Measurements from ENCODE around the gene RAB11FIP4.
"Not testable (repeated sequence)": the region's sequence is repeated elsewhere in the genome, so short reads cannot be mapped to it uniquely, and the experiment has no call there.

The RAB11FIP4 gene

DNA sequence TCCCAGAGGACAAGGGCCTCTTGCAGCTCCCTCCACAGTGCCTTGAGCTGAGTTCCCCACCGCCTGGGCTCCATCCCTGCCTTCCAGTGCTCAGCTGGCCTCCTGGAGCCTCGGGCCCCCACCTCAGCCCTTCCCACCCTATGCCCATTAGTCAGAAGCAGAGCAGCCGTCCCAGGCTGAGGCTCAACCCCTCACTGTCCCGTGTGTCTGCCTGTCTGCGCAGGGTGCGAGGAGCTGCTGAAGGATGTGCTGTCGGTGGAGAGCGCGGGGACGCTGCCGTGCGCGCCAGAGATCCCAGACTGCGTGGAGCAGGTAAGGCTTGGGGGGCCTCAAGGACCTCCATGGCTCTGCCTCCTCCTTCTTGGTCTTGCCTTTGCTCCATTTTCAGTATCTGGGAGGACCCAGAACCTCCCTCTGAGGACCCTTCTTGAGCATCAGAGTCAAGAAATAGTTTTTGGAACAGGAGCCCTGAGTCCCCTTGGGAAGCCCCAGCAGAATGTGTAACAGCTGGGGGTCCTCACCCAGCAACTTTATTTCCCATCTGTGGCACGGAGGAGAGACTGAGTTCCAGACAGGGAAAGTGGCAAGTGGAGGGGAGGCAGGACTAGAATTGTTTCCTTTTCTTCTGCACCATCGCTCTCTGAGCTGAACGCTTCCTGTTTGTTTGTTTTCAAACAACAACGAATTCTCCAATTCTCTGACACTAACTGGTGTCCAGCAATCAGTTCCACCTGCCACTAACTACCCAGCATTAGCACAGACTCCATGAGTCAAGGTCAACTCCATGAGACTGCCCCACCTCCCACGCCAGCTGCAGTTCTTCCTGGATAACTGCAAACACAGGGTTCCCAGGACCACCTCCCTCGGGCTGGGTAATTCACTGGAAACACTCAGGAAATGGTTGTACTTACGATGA lies 42.6 kb downstream of the RAB11FIP4 start:
- no peak for DNase-seq

DNA sequence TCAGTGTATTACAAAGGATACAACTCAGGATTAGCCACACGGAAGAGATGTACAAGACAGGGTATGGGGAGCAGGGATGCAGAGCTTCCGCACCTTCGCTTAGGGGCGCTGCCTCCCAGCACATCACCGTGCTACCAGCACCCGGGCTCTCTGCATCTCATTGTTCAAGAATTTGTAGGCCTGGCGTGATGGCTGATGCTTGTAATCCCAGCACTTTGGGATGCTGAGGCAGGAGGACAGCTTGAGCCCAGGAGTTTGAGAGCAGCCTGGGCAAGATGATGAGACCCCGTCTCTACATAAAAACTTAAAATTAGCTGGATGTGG lies 43.2 kb downstream of the RAB11FIP4 start:
- no peak for DNase-seq

DNA sequence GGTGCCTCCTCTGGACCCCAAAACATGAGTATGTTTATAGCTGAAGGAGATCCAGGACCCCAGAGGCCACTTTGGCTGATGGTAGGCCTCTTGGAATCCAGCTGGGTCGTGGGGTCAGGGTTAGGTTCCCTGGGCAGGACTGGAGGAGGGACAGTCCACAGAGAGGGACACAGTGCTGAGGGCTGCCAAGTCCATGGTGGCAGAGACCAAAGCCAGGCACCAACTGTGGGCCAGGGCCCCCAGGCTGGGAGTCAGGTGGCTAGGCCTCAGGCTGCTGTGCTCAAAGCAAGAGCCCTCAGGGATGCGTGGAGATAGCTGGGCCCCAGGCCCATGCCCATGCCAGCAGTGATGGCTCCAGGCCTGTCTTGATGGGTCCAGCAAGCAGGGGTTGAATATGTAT lies 44.1 kb downstream of the RAB11FIP4 start:
- no peak for DNase-seq

DNA sequence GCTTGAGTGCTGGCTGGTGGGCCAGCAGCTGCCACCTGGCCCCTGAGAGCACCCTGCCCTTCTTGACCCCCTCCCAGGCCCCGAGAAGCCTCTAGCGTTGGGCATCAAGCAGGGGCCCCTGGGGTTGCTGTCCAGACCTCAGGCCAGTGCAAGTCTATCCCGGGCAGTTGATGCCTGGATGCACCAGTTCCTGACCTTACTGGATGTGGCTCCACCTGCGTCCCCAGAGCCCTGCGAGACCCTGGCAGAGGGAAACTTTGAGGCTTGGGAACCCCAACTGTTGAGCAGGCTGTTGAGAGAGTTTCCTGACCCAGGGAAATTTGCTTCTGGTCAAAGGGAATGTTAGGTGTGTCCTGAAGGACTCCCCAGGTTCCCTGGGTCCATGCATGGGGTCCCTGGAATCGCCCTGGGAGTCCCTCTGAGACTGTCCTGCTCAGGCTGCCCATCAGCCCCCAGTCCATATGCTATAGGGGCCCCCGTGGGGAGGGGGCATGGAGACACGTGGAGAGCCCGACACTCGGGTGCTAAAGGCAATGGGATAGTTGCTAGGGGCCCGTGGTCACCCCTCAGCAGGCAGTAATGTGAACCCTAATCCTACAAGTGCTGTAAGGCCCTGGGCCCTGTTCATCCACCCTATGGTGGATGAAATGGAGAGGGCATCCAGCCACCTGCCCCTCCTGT lies 46.4 kb downstream of the RAB11FIP4 start:
- no peak for DNase-seq

DNA sequence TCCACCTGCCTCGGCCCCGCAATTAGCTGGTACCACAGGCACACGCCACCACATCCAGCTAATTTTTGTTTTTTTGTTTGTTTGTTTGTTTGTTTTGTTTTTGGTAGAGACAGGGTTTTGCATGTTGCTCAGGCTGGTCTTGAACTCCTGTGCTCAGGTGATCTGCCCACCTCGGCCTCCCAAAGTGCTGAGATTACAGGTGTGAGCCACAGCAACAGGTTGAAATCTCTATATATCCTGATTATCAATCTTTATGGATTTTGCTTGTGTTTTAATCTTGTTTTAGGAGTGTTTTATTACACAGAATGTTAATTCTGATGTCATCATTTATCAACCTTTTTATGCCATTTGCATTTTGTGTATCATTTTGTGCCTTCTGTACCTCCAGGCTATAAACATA lies 48.2 kb downstream of the RAB11FIP4 start:
- DNase-seq: no peak

DNA sequence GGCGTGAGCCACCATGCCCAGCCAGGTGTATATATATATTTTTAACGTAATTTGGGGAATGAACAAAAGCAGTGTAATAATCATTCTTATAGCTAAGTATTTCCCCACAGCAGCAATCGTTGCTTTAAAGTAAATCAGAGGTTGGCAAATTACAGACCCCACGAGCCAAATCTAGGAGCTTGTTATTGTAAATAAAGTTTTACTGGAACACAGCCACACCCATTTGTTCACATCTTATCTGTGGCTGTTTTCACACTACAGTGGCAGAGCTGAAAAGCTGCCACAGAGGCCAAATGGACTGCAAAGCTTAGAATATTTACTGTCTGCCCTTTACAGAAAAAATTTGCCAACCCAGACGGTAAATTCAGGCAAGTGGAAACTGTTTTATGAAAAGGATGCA lies 50.8 kb downstream of the RAB11FIP4 start:
- DNase-seq: no peak

DNA sequence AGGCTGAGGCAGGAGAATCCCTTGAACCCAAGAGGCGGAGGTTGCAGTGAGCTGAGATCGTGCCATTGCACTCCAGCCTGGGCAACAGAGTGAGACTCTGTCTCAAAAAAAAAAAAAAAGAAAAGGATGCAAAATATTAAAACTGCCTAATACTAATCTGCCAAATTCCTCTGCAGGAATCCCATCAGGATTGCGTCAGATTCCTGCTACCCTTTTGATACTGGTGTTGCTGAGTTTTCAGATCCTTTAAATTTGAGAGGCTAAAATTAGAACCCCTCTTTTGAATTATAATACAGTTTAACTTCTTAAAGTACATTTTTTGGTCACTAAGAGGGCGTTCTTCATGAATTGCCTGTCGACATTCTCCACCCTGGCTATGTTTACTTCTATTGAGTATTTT lies 51.4 kb downstream of the RAB11FIP4 start:
- DNase-seq: not testable (repeated sequence)

DNA sequence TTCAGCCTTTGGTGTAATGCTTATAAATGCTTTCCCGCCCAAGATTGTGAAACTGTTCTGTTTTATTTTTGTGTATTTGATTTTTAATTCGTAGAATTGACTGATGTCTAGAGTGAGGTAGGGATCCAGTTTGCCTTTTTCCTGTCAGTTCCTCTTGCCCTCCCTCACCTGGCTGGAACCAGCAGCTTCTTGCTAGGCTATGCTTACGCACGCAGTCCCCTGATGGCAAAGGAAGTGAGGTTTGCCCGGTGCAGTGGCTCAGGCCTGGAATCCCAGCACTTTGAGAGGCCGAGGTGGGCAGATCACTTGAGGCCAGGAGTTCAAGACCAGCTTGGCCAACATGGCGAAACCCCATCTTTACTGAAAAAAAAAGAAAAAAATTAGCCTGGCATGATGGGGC lies 51.9 kb downstream of the RAB11FIP4 start:
- no peak for DNase-seq

DNA sequence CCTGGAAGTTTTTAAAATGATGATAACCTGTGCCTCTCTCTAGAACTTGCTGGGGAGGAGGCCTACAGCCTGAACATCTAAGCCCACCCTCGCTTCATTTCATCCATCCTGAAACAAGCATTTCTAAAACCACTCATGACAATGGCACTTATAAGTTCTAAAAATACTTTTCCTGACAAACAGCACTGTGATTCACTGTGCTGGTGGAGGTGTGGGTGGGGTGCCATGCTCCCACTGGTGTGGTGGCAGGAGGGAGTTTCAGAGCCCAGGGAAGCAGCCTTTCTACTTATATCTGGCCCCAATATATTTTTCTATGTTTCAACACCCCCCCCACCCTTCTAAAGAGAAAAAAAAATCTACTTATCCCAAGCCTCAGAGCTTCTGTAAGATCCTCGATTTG lies 52.6 kb downstream of the RAB11FIP4 start:
- no peak for DNase-seq

DNA sequence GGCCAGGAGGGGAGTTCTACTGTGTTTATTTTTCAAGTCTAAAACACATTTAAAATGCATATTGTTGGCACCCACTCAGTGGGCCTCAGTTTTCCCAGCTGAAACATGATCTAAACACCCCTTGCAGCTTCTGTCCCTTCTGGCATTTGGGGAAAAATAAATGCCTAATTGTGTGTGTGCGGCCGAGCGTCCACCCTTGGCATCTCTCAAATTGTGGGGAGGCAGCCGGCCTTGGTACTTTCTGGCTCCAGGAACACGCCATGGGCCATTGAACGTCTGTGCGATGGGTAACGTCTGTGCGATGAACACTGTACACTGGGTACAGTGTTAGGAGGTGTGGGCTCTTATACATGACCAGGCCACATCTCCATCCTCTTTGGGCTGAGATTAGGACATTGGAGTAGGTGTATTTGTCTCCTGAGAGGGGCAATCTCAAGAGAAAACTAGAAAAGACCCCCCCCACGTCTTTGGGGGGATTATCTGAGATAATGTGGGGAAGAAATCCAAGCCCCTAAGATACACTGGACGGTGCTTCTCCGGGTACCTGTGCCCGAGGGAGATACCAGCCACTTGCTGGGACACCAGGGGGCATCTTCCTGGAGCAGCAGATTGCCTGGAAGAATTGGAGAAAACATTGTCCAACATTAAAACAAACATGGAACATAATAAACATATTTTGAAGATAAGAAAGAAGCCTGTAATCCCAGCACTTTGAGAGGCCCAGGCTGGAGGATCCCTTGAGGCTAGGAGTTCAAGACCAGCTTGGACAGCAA lies 54.9 kb downstream of the RAB11FIP4 start:
- DNase-seq: no peak

DNA sequence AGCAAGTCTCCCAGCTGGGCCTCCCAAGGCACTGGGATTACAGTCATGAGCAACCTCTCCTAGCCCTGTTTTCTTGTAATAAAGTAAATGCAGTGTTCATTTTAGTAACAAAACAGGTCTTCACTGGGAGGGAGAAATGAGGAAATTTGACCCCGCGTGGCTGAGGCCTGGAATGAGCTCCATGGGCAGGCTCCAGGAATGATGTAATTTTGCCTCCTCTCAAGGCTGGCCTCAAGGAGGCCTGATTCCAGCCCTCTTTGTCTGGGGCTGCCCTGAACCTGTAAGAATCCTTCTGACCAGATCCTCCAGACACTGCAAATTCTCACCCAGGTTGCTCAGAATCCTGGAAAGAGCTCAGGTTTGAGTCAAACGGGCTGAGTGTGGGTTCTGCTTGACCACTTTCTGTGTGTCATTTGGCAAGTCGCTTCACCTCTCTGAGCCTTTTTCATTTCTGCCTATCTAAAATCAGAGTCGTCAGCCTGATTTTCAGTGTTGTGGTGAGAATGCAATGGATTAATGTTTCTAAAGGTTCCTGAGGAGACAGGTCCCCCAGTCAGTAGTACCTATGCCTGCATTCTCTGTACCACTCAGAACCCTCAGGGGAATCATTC lies 57.1 kb downstream of the RAB11FIP4 start:
- DNase-seq: no peak

DNA sequence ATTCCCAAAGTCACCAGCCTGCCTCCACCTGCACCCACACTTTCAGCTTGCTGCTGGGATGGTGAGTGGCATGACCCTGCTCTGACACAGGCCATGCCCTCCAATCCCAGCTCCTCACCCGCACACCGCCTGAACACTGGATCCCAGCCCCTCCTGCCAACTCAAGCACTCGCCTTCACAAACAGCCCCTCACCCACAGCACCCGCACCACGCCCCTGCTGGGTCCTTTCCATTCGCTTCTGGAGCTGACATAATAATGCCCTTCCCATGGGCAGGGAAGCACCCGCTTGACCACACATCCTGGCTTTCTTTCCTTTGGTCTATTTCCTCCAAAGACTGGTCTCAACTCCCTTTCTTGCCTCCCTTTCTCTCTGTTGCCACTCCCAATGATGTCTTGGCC lies 57.6 kb downstream of the RAB11FIP4 start:
- no peak for DNase-seq

DNA sequence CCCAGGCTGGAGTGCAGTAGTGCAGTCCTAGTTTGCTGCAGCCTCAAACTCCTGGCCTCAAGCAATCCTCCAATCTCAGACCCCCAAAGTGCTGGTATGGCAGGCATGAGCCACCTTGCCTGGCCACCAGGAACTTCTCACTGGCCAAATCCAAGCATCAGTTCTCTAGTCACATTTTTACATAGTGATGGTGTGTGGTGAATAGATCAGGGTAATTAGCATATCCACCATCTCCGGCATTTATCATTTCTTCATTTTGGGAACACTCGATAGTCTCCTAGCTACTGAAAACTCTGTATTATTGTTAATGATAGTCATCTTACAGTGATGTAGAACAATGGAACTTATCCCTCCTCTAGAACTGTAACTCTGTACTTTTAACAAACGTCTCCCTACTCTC lies 58.3 kb downstream of the RAB11FIP4 start:
- DNase-seq: no peak

DNA sequence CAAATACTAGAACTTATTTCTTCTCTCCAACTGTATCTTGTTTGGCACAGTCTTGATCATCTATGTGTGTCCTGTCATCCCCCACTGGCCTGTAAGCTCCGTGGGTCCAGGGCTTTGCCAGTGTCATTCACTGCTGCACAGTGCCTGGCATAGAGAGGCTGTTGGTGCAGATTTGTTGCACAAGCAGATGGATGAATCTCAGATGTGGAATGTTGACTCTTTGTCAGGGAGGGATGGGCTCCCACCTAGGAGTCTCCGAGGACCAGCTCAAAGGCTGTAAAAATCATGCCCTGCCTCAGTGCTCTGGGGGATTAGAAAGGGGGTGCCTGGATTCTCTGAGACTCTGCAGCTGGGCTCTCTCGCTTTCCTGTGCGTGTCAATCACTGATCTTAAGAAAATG lies 60.6 kb downstream of the RAB11FIP4 start:
- no peak for DNase-seq

DNA sequence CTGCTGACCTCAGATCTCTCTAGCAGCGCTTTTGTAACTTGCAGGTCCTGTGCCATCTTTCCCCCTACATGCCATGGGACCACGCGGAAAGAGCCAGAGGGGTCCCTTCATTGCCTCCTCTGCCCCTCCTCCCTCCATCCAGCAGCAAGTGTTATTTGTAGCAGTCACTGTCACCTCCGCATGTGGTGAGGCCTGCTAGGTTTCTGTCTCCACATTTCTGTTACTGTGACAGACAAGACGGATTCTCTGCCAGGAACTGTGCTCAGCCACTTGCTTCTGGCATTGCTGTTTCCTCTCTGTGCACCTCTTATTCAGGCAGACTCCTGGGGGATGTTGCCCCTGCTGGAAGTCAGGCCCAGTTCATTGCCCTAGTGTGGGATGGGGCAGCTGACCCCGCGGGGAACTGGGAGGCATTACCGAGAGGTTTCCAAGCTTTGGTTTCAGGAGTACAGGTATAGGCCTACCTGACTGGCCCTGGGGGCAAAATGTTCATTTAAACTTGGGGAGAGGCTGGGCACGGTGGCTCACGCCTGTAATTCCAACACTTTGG lies 61.2 kb downstream of the RAB11FIP4 start:
- DNase-seq: no peak

DNA sequence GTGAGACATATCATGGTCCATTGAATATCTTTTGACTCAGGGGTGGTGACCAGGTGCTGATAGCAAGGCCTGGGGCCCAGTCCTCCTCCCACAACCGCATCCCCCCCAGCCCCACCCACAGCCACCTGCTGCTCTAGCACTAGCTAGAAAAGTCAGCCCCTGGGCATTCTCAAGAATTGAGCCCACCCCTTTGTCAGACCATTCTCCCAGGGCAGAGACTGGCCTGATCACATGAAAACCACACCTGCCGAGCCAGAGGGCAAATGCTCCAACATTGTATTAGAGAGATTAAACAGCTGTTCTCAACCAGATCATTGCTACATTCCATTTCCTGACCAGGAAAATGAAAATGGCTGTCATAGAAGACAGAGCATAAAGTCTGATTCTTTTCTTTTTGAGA lies 62.4 kb downstream of the RAB11FIP4 start:
- no peak for DNase-seq

DNA sequence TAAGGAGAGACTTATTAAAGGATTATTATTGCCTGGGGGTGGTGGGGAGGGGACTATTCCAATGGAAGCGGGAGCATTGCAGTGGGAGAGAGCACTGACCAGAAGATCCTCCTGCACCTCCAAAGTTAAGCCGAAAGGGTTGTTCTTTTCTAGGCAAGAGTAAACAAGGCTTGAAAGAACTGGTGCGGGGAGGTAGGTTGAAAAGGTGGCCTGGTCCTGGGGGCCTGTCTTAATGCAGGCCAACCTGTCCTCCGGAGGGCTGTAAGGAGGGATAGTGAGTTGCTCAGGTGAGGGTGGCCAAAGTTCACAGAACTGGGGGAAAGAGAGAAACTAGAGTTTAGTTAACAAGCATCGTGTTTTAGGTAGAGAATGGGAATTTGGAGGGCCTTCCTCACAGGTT lies 65.3 kb downstream of the RAB11FIP4 start:
- DNase-seq: no peak

DNA sequence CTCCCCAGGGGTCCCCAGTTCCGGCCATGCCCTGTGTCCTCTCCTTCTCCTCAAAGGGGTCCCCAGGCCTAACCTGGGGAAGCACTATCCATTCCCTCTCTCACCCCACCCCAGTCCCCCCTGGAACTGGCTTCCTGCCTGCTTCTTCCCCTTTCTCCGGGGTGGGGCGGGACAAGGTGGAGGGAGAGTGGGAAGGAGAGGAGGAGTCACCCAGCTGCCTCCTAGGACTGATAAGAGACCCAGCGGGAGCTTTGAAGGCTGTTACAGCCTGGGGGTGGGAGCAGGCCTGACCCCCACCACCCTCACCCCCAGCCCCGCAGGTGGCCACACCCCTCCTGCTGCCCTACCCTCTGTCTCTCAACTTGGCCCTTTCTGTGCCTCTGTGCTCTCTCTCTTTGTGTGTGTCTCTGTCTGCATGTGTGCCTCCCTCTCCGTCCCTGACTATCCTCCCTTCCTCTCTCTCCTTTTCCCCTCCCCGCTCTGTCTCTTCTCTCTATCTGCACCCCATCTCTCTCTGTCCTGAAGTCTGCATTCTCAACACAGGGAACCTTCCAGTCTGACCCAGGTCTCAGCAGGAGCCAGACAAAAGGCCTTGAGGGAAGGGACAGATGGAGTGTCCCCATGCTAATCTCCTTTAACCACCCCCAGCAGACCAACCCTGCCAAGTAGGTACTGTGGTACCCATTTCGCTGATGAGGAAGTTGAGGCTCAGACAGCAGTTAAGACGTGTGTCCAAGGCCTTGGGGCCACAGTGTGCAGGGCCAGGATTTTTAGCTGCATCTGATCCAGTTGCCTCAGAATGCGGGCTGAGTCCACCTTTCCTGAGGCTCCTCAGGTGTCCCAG lies 66.1 kb downstream of the RAB11FIP4 start:
- no peak for DNase-seq

DNA sequence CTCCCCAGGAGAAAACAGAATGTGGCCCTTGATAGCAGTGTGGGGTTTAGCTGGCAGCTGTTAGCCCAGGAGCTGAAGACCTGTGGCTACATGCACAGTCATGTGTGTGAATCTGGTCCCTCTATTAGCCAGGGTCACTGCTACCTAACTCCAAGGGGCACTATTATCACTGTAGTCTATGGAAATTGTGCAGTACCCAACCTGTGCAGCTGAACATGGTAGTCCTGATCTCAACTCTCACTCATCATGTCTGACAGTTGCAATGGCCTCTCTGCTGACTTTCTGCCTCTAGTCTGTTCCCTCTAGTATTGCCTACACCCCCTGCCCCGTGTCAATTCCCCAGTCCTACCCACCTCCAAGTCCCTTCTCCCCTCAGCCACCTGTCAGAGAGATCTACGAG lies 67.4 kb downstream of the RAB11FIP4 start:
- DNase-seq: no peak

DNA sequence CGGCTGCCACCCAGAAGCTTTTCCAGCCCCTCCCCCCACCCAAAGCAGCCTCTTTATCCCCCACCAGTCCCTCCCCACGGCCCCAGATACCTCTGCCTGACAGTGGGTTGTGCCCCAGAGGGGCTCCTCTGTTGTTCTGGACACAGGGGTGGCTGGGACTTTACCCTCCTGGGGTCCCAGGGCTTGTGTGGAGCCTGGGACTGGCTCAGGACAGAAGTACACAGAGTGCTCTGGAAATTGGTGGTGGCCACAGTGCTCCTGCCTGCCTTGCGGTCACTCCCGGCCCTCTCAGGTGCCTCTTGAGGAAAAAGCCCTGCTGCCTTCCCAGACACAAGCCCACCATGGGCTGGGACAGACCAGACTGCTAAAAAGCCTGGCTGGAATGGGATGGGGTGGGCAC lies 68.2 kb downstream of the RAB11FIP4 start:
- no peak for DNase-seq

DNA sequence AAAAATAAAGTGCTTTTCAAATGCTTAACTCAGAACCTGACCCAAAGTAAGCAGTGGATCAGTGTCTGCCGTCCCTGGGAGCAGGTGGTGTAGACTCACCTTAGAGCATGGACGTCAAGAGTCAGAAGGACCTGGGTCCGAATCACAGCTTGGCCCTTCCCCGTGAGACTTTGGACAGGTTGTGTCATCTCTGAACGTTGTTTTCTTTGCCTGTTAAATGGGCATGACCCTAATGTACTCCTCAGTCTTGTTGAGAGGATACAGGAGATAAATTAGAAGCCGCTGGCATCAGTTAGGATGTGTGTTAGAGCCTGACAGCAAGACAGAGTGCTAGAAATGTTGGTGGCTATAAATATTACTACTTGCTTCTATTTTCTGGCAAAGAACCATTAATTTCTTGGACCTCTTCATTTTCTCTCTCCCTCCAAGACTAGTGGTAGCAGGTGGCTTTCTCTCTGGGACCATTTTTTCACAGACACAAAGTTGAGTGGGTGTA lies 68.8 kb downstream of the RAB11FIP4 start:
- DNase-seq: no peak

DNA sequence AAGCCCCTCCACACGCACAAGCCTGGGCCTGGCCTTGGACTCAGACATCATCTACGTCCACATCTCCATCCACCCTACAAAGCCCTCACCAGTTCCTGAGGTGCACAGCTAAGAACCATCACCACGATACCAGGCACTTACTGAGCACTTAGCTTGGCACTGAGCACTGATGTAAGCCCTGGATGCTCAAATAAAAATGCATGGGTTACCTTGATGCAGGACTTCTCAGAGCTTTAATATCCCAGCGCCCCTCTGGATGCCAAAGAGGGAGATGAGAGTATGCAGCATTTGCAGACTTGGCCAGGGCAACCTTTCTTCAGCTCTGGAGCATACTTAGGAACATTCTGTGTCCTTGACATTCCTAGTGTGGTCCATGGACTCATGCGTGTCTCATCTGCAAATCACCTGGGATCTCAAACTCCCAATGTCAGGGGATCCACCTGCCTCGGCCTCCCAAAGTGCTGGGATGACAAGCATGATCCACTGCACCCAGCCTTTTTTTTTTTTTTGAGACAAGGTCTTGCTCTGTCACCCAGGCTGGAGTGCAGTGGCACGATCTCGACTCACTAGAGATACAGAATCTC lies 69.8 kb downstream of the RAB11FIP4 start:
- DNase-seq: no peak
